Neural progenitor cell (in vitro differentiated cells): ENCODE data around the gene KAT7. TPM values are rescaled to one million over a fixed set of nuclear protein-coding genes. Genes with fewer than 3 reads are reported as not detected.

Experiments
- DNase-seq: peaks from one replicate; pipeline ENCODE4 v3.0.0-alpha.2; 2016; ENCODE audit warnings: low spot score
- H2AFZ ChIP-seq: fragments of 200-600 bp; sonication (generic); replicated peaks from 2 replicates; pipeline ENCODE4 v1.6.1; 2016; ENCODE audit warnings: antibody characterized with exemption
- H3F3A ChIP-seq: fragments of 200-600 bp; sonication (generic); 2 replicates; pipeline ENCODE4 v1.6.1; 2016; ENCODE audit warnings: antibody characterized with exemption, low read depth
- H3K27ac ChIP-seq: fragments of 200-600 bp; sonication (generic); 2 replicates; pipeline ENCODE4 v1.5.1; 2016; ENCODE audit warnings: mild to moderate bottlenecking
- H3K27me3 ChIP-seq: fragments of 200-600 bp; sonication (generic); 2 replicates; pipeline ENCODE4 v1.6.1; 2016; ENCODE audit warnings: mild to moderate bottlenecking, moderate library complexity
- H3K36me3 ChIP-seq: fragments of 200-600 bp; sonication (generic); 2 replicates; pipeline ENCODE4 v1.5.1; 2016
- H3K4me1 ChIP-seq: fragments of 200-600 bp; sonication (generic); 2 replicates; pipeline ENCODE4 v1.6.1; 2016; ENCODE audit warnings: mixed run types
- H3K4me2 ChIP-seq: fragments of 200-600 bp; sonication (generic); 2 replicates; pipeline ENCODE4 v1.6.1; 2016
- H3K4me3 ChIP-seq: fragments of 200-600 bp; sonication (generic); 2 replicates; pipeline ENCODE4 v1.5.1; 2016
- H3K79me2 ChIP-seq: fragments of 200-600 bp; sonication (generic); 2 replicates; pipeline ENCODE4 v1.6.1; 2016; ENCODE audit warnings: low read depth
- H3K9ac ChIP-seq: fragments of 200-600 bp; sonication (generic); 2 replicates; pipeline ENCODE4 v1.6.1; 2016
- H3K9me3 ChIP-seq: fragments of 200-600 bp; sonication (generic); 2 replicates; pipeline ENCODE4 v1.5.1; 2016; ENCODE audit warnings: low read depth
- H4K20me1 ChIP-seq: fragments of 200-600 bp; sonication (generic); 2 replicates; pipeline ENCODE4 v1.6.1; 2016; ENCODE audit warnings: low read depth
- H3K27ac Mint-ChIP-seq: 3 replicates; pipeline ENCODE4 v1.8.0; 2021; ENCODE audit warnings: mixed read lengths
- H3K27me3 Mint-ChIP-seq: 2 replicates; pipeline ENCODE4 v1.8.0; 2022; ENCODE audit warnings: low read depth, mild to moderate bottlenecking, inconsistent platforms, moderate library complexity, mixed read lengths; ENCODE audit not compliant: insufficient read depth
- H3K36me3 Mint-ChIP-seq: 3 replicates; pipeline ENCODE4 v1.8.0; 2021; ENCODE audit warnings: mixed read lengths
- H3K4me1 Mint-ChIP-seq: 3 replicates; pipeline ENCODE4 v1.8.0; 2021; ENCODE audit warnings: mixed read lengths
- H3K4me3 Mint-ChIP-seq: 3 replicates; pipeline ENCODE4 v1.8.0; 2021; ENCODE audit warnings: mild to moderate bottlenecking, moderate library complexity, mixed read lengths
- H3K9me3 Mint-ChIP-seq: 3 replicates; pipeline ENCODE4 v1.8.0; 2020; ENCODE audit warnings: mixed read lengths
- CTCF ChIP-seq: fragments of 200-600 bp; sonication (generic); IDR thresholded peaks from 2 replicates; pipeline ENCODE4 v1.5.1; 2017; ENCODE audit warnings: antibody characterized with exemption, mild to moderate bottlenecking
- EZH2 ChIP-seq: fragments of 200-600 bp; sonication (generic); IDR thresholded peaks from 2 replicates; pipeline ENCODE4 v1.6.1; 2017; ENCODE audit warnings: antibody characterized with exemption, mild to moderate bottlenecking, moderate library complexity
- EZH2phosphoT487 ChIP-seq: fragments of 200-600 bp; sonication (generic); IDR thresholded peaks from 2 replicates; pipeline ENCODE4 v1.6.1; 2017; ENCODE audit warnings: antibody characterized with exemption
- total RNA-seq: library from RNA; depleted of rRNA; stranded (reverse); fragments of >200 nt; gene quantifications from 2 replicates; pipeline ENCODE4 v1.2.3, GENCODE V29; 2015; ENCODE audit warnings: low replicate concordance

Gene KAT7
- total RNA-seq, 1 donor from 2014 or later: 139 TPM

GRCh38 chr17:49841548-49841947, 53.1 kb downstream of the KAT7 start:
- H3K27me3 Mint-ChIP-seq: peaks cover 7% of the 10 kb centered on the region
- no peaks in the 10 kb centered on the region for H3K9me3 Mint-ChIP-seq
- no peak overlapping the region for H3K27ac ChIP-seq
- peaks cover 5% of the 10 kb centered on the region for H3F3A ChIP-seq
- no peak overlapping the region for H3K4me3 ChIP-seq
- TF ChIP-seq EZH2phosphoT487: no peak
- TF ChIP-seq EZH2: no peak
- peak; percentile 23 for TF ChIP-seq CTCF
- H3K4me2 ChIP-seq: no peak overlapping the region
- no peak overlapping the region for H3K9ac ChIP-seq
- H2AFZ ChIP-seq: no peak overlapping the region
- H3K9me3 ChIP-seq: no peaks in the 10 kb centered on the region
- no peak overlapping the region for H3K4me3 Mint-ChIP-seq
- H3K4me1 Mint-ChIP-seq: no peaks in the 10 kb centered on the region
- no peaks in the 10 kb centered on the region for H3K79me2 ChIP-seq
- DNase-seq: no peak
- no peaks in the 10 kb centered on the region for H3K4me1 ChIP-seq
- H4K20me1 ChIP-seq: peaks cover 5% of the 10 kb centered on the region
- no peak overlapping the region for H3K27ac Mint-ChIP-seq
- H3K36me3 ChIP-seq: no peaks in the 10 kb centered on the region
- H3K27me3 ChIP-seq: no peaks in the 10 kb centered on the region
- H3K36me3 Mint-ChIP-seq: no peaks in the 10 kb centered on the region

- Mint-ChIP-seq H3K4me1 (no peaks in the 10 kb centered on the region), H3K27me3 (peaks cover 3% of the 10 kb centered on the region), H3K27ac (no peak overlapping the region), H3K36me3 (no peaks in the 10 kb centered on the region), H3K4me3 (no peak overlapping the region), H3K9me3 (no peaks in the 10 kb centered on the region)
- Histone ChIP-seq H3K79me2 (no peaks in the 10 kb centered on the region), H3K4me3 (no peak overlapping the region), H3K27me3 (no peaks in the 10 kb centered on the region), H3F3A (peaks cover 7% of the 10 kb centered on the region), H3K27ac (no peak overlapping the region), H4K20me1 (peaks cover 5% of the 10 kb centered on the region), H3K9me3 (no peaks in the 10 kb centered on the region), H3K9ac (no peak overlapping the region), H3K36me3 (no peaks in the 10 kb centered on the region), H2AFZ (no peak overlapping the region), H3K4me2 (no peak overlapping the region), H3K4me1 (no peaks in the 10 kb centered on the region)
- TF ChIP-seq CTCF: no peak
- TF ChIP-seq EZH2phosphoT487: no peak
- no peak for TF ChIP-seq EZH2
- DNase-seq: no peak
These were observed 53.9 kb downstream of the KAT7 start for GRCh38 chr17:49842371-49842770.

DNA sequence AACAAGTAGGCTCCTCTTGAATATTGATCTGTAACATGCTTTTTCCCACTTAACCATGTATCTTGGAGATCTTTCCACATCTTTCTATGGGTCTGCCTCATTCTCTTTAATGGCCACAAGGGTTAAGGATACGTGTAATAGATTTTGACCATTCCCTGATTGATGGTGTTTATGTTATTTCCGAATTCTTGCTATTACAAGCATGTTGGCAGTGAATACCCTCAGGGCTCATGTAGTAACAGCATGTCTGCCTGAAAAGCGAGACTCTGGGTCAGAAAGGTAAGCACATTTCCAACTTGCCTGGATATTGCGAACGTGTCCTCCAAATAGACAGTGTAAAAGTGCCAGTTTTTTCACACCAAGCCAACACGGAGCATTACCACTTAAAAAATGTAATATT, 54.4 kb downstream of the KAT7 start:
- H2AFZ ChIP-seq: no peak overlapping the region
- Mint-ChIP-seq H3K4me1 (peaks cover 2% of the 10 kb centered on the region), H3K4me3 (no peak overlapping the region), H3K9me3 (no peaks in the 10 kb centered on the region), H3K27ac (no peak overlapping the region), H3K27me3 (peaks cover 3% of the 10 kb centered on the region), H3K36me3 (no peaks in the 10 kb centered on the region)
- no peak overlapping the region for H3K4me3 ChIP-seq
- no peak overlapping the region for H3K4me2 ChIP-seq
- no peak overlapping the region for H3K27ac ChIP-seq
- H3K4me1 ChIP-seq: peaks cover 3% of the 10 kb centered on the region
- peaks cover 6% of the 10 kb centered on the region for H3F3A ChIP-seq
- no peaks in the 10 kb centered on the region for H3K79me2 ChIP-seq
- H3K36me3 ChIP-seq: no peaks in the 10 kb centered on the region
- TF ChIP-seq CTCF (no peak), EZH2phosphoT487 (no peak), EZH2 (no peak)
- H4K20me1 ChIP-seq: peaks cover 5% of the 10 kb centered on the region
- DNase-seq: no peak
- H3K27me3 ChIP-seq: no peaks in the 10 kb centered on the region
- H3K9me3 ChIP-seq: no peaks in the 10 kb centered on the region
- no peak overlapping the region for H3K9ac ChIP-seq
